A549 (cell line): ENCODE results near the gene CDH4. TPM values are rescaled to one million over a fixed set of nuclear protein-coding genes. Genes with fewer than 3 reads are reported as not detected.

Experiments
- ATAC-seq, 2 experiments: fragments of 200-7000 bp in 1 of 2; fragments of >200 bp in 1 of 2; cut with Nextera tagmentation in 1 of 2; cut with Tn5 transposase in 1 of 2; 3 replicates each; pipeline versions ENCODE4 v1.8.0 to v1.9.1; 2018 to 2020; ENCODE audit warnings: mild to moderate bottlenecking in 1 of 2, moderate library complexity in 1 of 2
- CTCF ChIA-PET: fragments of 300-600 bp; sonication (Branson Sonifier 250); formaldehyde crosslinking; extraction: SDS; loops from one replicate; lab custom pipeline; 2021; ENCODE audit warnings: antibody characterized with exemption, inconsistent platforms; lab: Yijun Ruan, JAX
- POLR2A ChIA-PET: fragments of 350-600 bp; formaldehyde crosslinking; extraction: SDS; loops from one replicate; lab custom pipeline; 2021; ENCODE audit warnings: antibody characterized with exemption, inconsistent platforms; lab: Yijun Ruan, JAX
- DNase-seq, 2 experiments: peaks; one replicate each; pipeline versions ENCODE4 v3.0.0 to v3.0.0-alpha.2; 2011 to 2016; ENCODE audit warnings: low read depth in 1 of 2, low spot score in 1 of 2
- FAIRE-seq: peaks from 2 replicates; lab custom pipeline; 2011; peaks lifted over from hg19 to GRCh38; lab: Jason Lieb, UNC
- H3K27ac ChIP-seq, 2 experiments: fragments of >200 bp; sonication (Bioruptor Twin); formaldehyde crosslinking; 3 replicates each; pipeline ENCODE4 v1.5.1; 2016 to 2017
- H3K4me1 ChIP-seq: fragments of >200 bp; sonication (Bioruptor Twin); formaldehyde crosslinking; 3 replicates; pipeline ENCODE4 v1.6.1; 2016
- H3K4me2 ChIP-seq: fragments of >200 bp; sonication (Bioruptor Twin); formaldehyde crosslinking; 3 replicates; pipeline ENCODE4 v1.6.1; 2016
- H3K4me3 ChIP-seq: fragments of >200 bp; sonication (Bioruptor Twin); formaldehyde crosslinking; 3 replicates; pipeline ENCODE4 v1.5.1; 2016
- H3K9me3 ChIP-seq: fragments of >200 bp; sonication (Bioruptor Twin); formaldehyde crosslinking; 3 replicates; pipeline ENCODE4 v1.6.1; 2016
- CBX2 ChIP-seq: fragments of 200-600 bp; sonication (generic); IDR thresholded peaks from 2 replicates; pipeline ENCODE4 v1.6.1; 2016; ENCODE audit warnings: low read depth, mild to moderate bottlenecking, borderline replicate concordance
- CEBPB ChIP-seq, 2 experiments: fragments of >200 bp in 1 of 2; sonication (Bioruptor Twin) in 1 of 2; formaldehyde crosslinking in 1 of 2; IDR thresholded peaks; 2 replicates each; pipeline ENCODE4 v1.6.1; 2012 to 2016
- CHD4 ChIP-seq: fragments of 200-600 bp; sonication (generic); IDR thresholded peaks from 2 replicates; pipeline ENCODE4 v1.6.1; 2016; ENCODE audit warnings: antibody characterized with exemption, mild to moderate bottlenecking, borderline replicate concordance
- EHF ChIP-seq: fragments of 250-450 bp; sonication (Bioruptor Pico); IDR thresholded peaks from 2 replicates; pipeline ENCODE4 v1.5.0; 2020; ENCODE audit warnings: mild to moderate bottlenecking
- EP300 ChIP-seq, 2 experiments: fragments of >200 bp; sonication (Bioruptor Twin); formaldehyde crosslinking; IDR thresholded peaks; 2 replicates in 1 of 2; 3 replicates in 1 of 2; pipeline ENCODE4 v1.6.1; 2016 to 2017
- ESRRA ChIP-seq: fragments of 150-350 bp; IDR thresholded peaks from 2 replicates; pipeline ENCODE4 v1.6.1; 2014; ENCODE audit warnings: mild to moderate bottlenecking, low read length, borderline replicate concordance
- FOSB ChIP-seq: fragments of 250-450 bp; sonication (Bioruptor Pico); IDR thresholded peaks from 2 replicates; pipeline ENCODE4 v1.5.0; 2020; ENCODE audit warnings: mild to moderate bottlenecking, moderate library complexity
- HDAC2 ChIP-seq: fragments of 200-600 bp; sonication (generic); IDR thresholded peaks from 2 replicates; pipeline ENCODE4 v1.6.1; 2016
- HOXB13 ChIP-seq: fragments of 250-450 bp; sonication (Bioruptor Pico); IDR thresholded peaks from 2 replicates; pipeline ENCODE4 v1.5.0; 2020; ENCODE audit warnings: low read depth, mild to moderate bottlenecking, moderate library complexity
- JUN ChIP-seq, 2 experiments: fragments of >200 bp; sonication (Bioruptor Twin); formaldehyde crosslinking; IDR thresholded peaks; 2 replicates in 1 of 2; 3 replicates in 1 of 2; pipeline ENCODE4 v1.6.1; 2016 to 2017
- KDM5A ChIP-seq: fragments of 200-600 bp; sonication (generic); IDR thresholded peaks from 2 replicates; pipeline ENCODE4 v1.6.1; 2016; ENCODE audit warnings: antibody characterized with exemption, mild to moderate bottlenecking
- NFE2L2 ChIP-seq: fragments of 150-350 bp; conservative IDR thresholded peaks from 2 replicates; pipeline ENCODE4 v1.6.1; 2014; ENCODE audit warnings: low read length
- NPAS2 ChIP-seq: fragments of 250-450 bp; sonication (Bioruptor Pico); IDR thresholded peaks from 2 replicates; pipeline ENCODE4 v1.8.0; 2022; ENCODE audit warnings: mild to moderate bottlenecking, moderate library complexity, borderline replicate concordance
- NR3C1 ChIP-seq: fragments of >200 bp; sonication (Bioruptor Twin); formaldehyde crosslinking; IDR thresholded peaks from 3 replicates; pipeline ENCODE4 v1.6.1; 2017
- PHF8 ChIP-seq: fragments of 200-600 bp; sonication (generic); IDR thresholded peaks from 2 replicates; pipeline ENCODE4 v1.6.1; 2016; ENCODE audit warnings: low read depth, mild to moderate bottlenecking, antibody characterized with exemption, moderate library complexity, borderline replicate concordance
- RAD21 ChIP-seq, 2 experiments: fragments of >200 bp in 1 of 2; sonication (Bioruptor Twin) in 1 of 2; formaldehyde crosslinking in 1 of 2; IDR thresholded peaks in 1 of 2; conservative IDR thresholded peaks in 1 of 2; 2 replicates in 1 of 2; 3 replicates in 1 of 2; pipeline ENCODE4 v1.6.1; 2012 to 2018; ENCODE audit warnings: inconsistent platforms in 1 of 2
- RFX5 ChIP-seq: fragments of 450-650 bp; IDR thresholded peaks from 2 replicates; pipeline ENCODE4 v1.7.1; 2014; ENCODE audit warnings: antibody characterized with exemption, mild to moderate bottlenecking, moderate library complexity
- RNF2 ChIP-seq: fragments of 200-600 bp; sonication (generic); IDR thresholded peaks from 2 replicates; pipeline ENCODE4 v1.6.1; 2016; ENCODE audit warnings: low read depth, mild to moderate bottlenecking, antibody characterized with exemption, moderate library complexity, borderline replicate concordance
- SREBF2 ChIP-seq: fragments of 450-650 bp; IDR thresholded peaks from 2 replicates; pipeline ENCODE4 v1.6.1; 2014; ENCODE audit warnings: mild to moderate bottlenecking, moderate library complexity
- TFCP2L1 ChIP-seq: fragments of 250-450 bp; sonication (Bioruptor Pico); IDR thresholded peaks from 2 replicates; pipeline ENCODE4 v1.5.0; 2021; ENCODE audit warnings: mild to moderate bottlenecking
- TP53 ChIP-seq: fragments of 250-450 bp; sonication (Bioruptor Pico); IDR thresholded peaks from 2 replicates; pipeline ENCODE4 v1.5.0; 2021; ENCODE audit warnings: mild to moderate bottlenecking, moderate library complexity
- ZC3H11A ChIP-seq: fragments of 450-650 bp; IDR thresholded peaks from 2 replicates; pipeline ENCODE4 v1.6.1; 2014; ENCODE audit warnings: antibody characterized with exemption, mild to moderate bottlenecking
- ZFP36 ChIP-seq: fragments of 450-650 bp; IDR thresholded peaks from 2 replicates; pipeline ENCODE4 v1.6.1; 2014; ENCODE audit warnings: borderline replicate concordance; ENCODE audit not compliant: partially characterized antibody
- ZSCAN20 ChIP-seq: fragments of 250-450 bp; sonication (Bioruptor Pico); IDR thresholded peaks from 2 replicates; pipeline ENCODE4 v1.8.0; 2022; ENCODE audit warnings: mild to moderate bottlenecking, moderate library complexity
- WGBS: methylation state at CpG from one replicate; pipeline ENCODE4 v1.1.6; 2017; ENCODE audit errors: missing lambda C conversion rate; 5-methylcytosine and 5-hydroxymethylcytosine counted together
- polyA plus RNA-seq, 4 experiments: library from polyadenylated mRNA; depleted of rRNA in 3 of 4; stranded (reverse); fragments of >200 nt; fragmentation: RNase III in 1 of 4; extraction: RNeasy Plus Mini Kit Qiagen cat#74134 plus additional on column Dnase treatment in 1 of 4; gene quantifications; 2 replicates in 3 of 4; 3 replicates in 1 of 4; pipeline ENCODE4 v1.2.3, GENCODE V29; 2011 to 2017
- TF ChIP-seq, protein P1 (sequence below): fragments of >200 bp; sonication (Bioruptor Twin); formaldehyde crosslinking; IDR thresholded peaks from 3 replicates; pipeline ENCODE4 v1.6.1; 2016
- TF ChIP-seq, protein P2 (sequence below): fragments of 250-450 bp; sonication (Bioruptor Pico); IDR thresholded peaks from 2 replicates; pipeline ENCODE4 v1.5.0; 2021; ENCODE audit warnings: mild to moderate bottlenecking, moderate library complexity, borderline replicate concordance
- TF ChIP-seq, protein P3 (sequence below): fragments of 450-650 bp; IDR thresholded peaks from 2 replicates; pipeline ENCODE4 v1.6.1; 2014; ENCODE audit warnings: antibody characterized with exemption
- TF ChIP-seq, protein P4 (sequence below): fragments of 150-350 bp; IDR thresholded peaks from 2 replicates; pipeline ENCODE4 v1.6.1; 2014; ENCODE audit warnings: low read depth, mild to moderate bottlenecking, low read length
- TF ChIP-seq, protein P5 (sequence below): IDR thresholded peaks from 2 replicates; pipeline ENCODE4 v1.6.1; 2012

CDH4 gene
- polyA plus RNA-seq, 2 of the 4 experiments (the other 2 are of a cell fraction), result 3.4 to 10.3 TPM

DNA sequence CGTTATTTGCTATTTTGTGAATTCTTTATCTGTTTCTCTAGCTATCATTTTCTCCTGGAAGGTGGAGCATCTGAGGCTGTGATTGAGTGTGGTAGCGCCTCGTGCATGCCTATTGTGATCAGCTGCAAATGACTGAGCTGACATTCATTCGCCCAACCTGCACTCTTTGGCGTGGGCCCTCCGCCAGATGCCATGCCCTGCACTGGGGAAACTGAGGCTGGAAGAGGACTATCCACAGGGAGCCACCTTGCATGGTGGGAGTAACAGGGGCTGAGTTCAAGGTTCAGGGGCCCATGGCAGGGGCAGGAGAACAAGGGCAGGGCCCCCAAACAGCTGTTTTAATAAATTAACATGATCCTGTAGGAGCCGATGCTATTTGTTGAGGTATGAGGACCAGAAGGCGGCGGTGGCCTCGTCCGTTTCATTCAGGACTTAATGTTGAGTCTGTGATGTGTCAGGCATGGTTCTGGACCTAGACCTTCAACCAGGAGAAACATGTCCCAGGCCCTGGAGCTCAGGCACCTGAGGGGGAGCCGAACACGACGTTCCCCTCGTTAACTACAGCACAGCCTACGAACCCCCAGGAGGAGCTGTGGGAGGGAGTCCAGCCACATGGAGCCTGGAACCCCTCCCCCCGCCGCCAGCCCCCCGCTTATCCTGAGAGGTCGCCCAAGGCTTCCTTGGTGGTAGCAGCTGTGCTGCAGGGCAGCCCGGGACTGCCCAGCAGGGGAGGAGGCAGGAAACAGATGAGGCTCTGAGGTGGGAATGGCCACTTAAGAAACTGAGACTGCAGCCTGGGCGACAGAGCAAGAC, 242.9 kb downstream of the CDH4 start:
- DNase-seq, result no peak
- CTCF ChIA-PET, result no interaction called here
- Histone ChIP-seq H3K4me3 (no peak overlapping the region), H3K9me3 (no peaks in the 10 kb centered on the region), H3K4me2 (no peak overlapping the region), H3K4me1 (no peaks in the 10 kb centered on the region), H3K27ac (no peak overlapping the region)
- WGBS, result 88% methylated on average over 22 of the region's 22 CpGs
- ATAC-seq, result no peak
- POLR2A ChIA-PET, result no interaction called here
- FAIRE-seq, result no peak
- TF ChIP-seq EP300 (IDR thresholded peaks at IDR 0.05) (no peak), KDM5A (no peak), NR3C1 (no peak), TP53 (CRISPR knock-in tag) (no peak), RFX5 (no peak), ZSCAN20 (no peak), JUN (IDR thresholded peaks at IDR 0.05) (no peak), EHF (CRISPR knock-in tag) (no peak), FOSB (CRISPR knock-in tag) (no peak), TFCP2L1 (CRISPR knock-in tag) (no peak), ESRRA (no peak), NPAS2 (CRISPR knock-in tag) (no peak), HDAC2 (no peak), NFE2L2 (no peak), RAD21 (conservative IDR thresholded peaks at IDR 0.05 in 1 of 2, IDR thresholded peaks at IDR 0.05 in 1 of 2) (no peak), ZFP36 (no peak), CEBPB (IDR thresholded peaks at IDR 0.05) (no peak)
- TF ChIP-seq, protein P1, sequence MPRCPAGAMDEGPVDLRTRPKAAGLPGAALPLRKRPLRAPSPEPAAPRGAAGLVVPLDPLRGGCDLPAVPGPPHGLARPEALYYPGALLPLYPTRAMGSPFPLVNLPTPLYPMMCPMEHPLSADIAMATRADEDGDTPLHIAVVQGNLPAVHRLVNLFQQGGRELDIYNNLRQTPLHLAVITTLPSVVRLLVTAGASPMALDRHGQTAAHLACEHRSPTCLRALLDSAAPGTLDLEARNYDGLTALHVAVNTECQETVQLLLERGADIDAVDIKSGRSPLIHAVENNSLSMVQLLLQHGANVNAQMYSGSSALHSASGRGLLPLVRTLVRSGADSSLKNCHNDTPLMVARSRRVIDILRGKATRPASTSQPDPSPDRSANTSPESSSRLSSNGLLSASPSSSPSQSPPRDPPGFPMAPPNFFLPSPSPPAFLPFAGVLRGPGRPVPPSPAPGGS, result no peak
- TF ChIP-seq, protein P2, sequence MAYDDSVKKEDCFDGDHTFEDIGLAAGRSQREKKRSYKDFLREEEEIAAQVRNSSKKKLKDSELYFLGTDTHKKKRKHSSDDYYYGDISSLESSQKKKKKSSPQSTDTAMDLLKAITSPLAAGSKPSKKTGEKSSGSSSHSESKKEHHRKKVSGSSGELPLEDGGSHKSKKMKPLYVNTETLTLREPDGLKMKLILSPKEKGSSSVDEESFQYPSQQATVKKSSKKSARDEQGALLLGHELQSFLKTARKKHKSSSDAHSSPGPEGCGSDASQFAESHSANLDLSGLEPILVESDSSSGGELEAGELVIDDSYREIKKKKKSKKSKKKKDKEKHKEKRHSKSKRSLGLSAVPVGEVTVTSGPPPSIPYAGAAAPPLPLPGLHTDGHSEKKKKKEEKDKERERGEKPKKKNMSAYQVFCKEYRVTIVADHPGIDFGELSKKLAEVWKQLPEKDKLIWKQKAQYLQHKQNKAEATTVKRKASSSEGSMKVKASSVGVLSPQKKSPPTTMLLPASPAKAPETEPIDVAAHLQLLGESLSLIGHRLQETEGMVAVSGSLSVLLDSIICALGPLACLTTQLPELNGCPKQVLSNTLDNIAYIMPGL (CRISPR knock-in tag), result no peak
- TF ChIP-seq, protein P3, sequence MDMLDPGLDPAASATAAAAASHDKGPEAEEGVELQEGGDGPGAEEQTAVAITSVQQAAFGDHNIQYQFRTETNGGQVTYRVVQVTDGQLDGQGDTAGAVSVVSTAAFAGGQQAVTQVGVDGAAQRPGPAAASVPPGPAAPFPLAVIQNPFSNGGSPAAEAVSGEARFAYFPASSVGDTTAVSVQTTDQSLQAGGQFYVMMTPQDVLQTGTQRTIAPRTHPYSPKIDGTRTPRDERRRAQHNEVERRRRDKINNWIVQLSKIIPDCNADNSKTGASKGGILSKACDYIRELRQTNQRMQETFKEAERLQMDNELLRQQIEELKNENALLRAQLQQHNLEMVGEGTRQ, result no peak
- TF ChIP-seq, all 56 proteins: peak for 0

DNA sequence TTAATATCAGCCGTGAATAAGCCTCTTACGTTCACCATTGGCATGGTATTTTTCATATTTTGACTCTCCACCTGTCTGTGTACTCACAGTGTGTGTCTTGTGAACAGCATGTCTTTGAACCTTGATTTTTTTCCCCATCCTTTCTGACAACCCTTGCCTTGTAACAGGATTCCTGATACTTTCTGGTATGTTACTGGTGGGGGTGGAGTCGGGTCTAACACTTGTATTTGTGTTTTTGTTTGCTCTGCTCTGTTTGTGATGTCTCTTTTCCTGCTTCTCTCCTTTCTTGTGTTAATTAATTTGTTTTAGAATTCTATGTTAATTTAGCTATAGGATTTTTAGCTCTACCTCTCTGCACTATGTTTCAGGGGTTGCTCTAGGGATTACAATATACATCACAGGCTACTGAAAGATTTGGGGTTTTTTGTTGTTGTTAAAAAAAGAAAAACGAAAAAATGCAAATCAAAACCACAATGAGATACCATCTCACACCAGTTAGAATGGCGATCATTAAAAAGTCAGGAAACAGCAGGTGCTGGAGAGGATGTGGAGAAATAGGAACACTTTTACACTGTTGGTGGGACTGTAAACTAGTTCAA, 245.1 kb downstream of the CDH4 start:
- H3K9me3 ChIP-seq, result no peaks in the 10 kb centered on the region
- no peaks in the 10 kb centered on the region for H3K4me1 ChIP-seq
- no peak overlapping the region for H3K4me2 ChIP-seq
- ChIA-PET CTCF (no interaction called here), POLR2A (interaction anchor here (0.6 kb wide), 1 partner anchor 13 kb away, joined by 3 read pairs; no protein-coding TSS in a partner anchor)
- WGBS, result 56% methylated on average over 5 of the region's 5 CpGs
- no peak overlapping the region for H3K27ac ChIP-seq
- H3K4me3 ChIP-seq, result no peak overlapping the region
- DNase-seq, result no peak
- FAIRE-seq, result no peak
- no peak for ATAC-seq
- no peak for TF ChIP-seq NR3C1
- no peak for TF ChIP-seq CHD4
- no peak for TF ChIP-seq PHF8
- TF ChIP-seq NFE2L2, result no peak
- no peak for TF ChIP-seq HOXB13 (CRISPR knock-in tag)
- TF ChIP-seq SREBF2, result no peak
- no peak for TF ChIP-seq ZFP36
- no peak for TF ChIP-seq RNF2
- TF ChIP-seq, protein P4, sequence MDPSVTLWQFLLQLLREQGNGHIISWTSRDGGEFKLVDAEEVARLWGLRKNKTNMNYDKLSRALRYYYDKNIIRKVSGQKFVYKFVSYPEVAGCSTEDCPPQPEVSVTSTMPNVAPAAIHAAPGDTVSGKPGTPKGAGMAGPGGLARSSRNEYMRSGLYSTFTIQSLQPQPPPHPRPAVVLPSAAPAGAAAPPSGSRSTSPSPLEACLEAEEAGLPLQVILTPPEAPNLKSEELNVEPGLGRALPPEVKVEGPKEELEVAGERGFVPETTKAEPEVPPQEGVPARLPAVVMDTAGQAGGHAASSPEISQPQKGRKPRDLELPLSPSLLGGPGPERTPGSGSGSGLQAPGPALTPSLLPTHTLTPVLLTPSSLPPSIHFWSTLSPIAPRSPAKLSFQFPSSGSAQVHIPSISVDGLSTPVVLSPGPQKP, result no peak
- no peak for TF ChIP-seq ZC3H11A
- TF ChIP-seq, protein P5, sequence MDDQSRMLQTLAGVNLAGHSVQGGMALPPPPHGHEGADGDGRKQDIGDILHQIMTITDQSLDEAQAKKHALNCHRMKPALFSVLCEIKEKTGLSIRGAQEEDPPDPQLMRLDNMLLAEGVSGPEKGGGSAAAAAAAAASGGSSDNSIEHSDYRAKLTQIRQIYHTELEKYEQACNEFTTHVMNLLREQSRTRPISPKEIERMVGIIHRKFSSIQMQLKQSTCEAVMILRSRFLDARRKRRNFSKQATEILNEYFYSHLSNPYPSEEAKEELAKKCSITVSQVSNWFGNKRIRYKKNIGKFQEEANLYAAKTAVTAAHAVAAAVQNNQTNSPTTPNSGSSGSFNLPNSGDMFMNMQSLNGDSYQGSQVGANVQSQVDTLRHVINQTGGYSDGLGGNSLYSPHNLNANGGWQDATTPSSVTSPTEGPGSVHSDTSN, result no peak
- no peak for TF ChIP-seq CBX2
- TF ChIP-seq CEBPB (IDR thresholded peaks at IDR 0.05), result no peak
